BE2C (cell line): ENCODE data around the gene A1BG.

Experiments used
- DNase-seq: peaks from one replicate; pipeline ENCODE4 v3.0.0-alpha.2; 2020
- H3K27me3 ChIP-seq: fragments of 250-450 bp; sonication (Bioruptor Pico); 2 replicates; pipeline ENCODE4 v1.5.1; 2020; ENCODE audit warnings: mild to moderate bottlenecking
- H3K36me3 ChIP-seq: fragments of 250-450 bp; sonication (Bioruptor Pico); 2 replicates; pipeline ENCODE4 v1.5.1; 2020; ENCODE audit warnings: mild to moderate bottlenecking
- H3K4me1 ChIP-seq: fragments of 250-450 bp; sonication (Bioruptor Pico); 2 replicates; pipeline ENCODE4 v1.5.1; 2020
- H3K4me3 ChIP-seq: 2 replicates; pipeline ENCODE4 v1.5.1; 2011; ENCODE audit warnings: low read depth, low read length
- H3K9me3 ChIP-seq: fragments of 250-450 bp; sonication (Bioruptor Pico); 2 replicates; pipeline ENCODE4 v1.5.1; 2020
- TF ChIP-seq, protein P1 (sequence below): IDR thresholded peaks from 2 replicates; pipeline ENCODE4 v1.5.1; 2012; ENCODE audit warnings: mild to moderate bottlenecking, low read depth, low read length

Gene A1BG

DNA sequence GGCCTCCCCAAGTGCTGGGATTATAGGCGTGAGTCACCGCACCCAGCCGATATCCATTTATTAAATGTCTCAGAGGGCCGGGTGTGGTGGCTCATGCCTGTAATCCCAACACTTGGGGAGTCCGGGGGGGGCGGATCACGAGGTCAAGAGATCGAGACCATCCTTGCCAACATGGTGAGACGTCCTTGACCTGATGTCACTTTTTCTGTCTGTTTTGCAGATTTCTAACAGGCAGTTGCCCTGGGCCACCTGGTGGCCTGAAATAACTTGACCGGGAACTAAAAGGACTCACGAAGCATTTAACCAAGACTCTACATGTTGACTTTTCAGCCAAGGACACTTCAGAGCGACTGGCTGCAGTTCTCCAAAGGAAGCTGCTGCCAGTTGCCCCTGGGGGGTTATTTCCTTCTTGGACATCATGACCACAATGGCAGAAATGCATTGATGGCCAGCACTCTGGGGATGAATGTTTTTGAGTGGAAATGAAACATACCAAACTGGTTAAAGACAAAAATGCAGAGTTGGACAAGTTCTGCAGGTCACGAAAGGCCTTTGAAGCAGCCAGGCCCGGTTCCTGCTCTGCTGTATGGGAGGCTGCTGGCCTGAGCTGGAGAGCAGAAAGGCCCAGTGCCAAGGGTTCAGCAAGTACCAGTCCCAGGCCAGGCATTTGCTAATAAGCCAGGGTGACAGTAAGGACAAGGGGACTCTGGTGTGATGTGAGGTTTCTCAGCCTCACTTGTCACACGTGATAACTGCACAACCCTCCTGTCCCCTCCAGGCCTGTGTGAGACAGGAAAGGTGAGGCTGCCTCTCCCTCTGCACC, 19.2 kb upstream of the A1BG start:
- Histone ChIP-seq H3K27me3 (no peaks in the 10 kb centered on the region), H3K9me3 (no peaks in the 10 kb centered on the region; the same call in 1 of the 2 replicates), H3K4me3 (no peak overlapping the region), H3K4me1 (no peaks in the 10 kb centered on the region), H3K36me3 (no peaks in the 10 kb centered on the region)
- no peak for DNase-seq
- TF ChIP-seq, protein P1, sequence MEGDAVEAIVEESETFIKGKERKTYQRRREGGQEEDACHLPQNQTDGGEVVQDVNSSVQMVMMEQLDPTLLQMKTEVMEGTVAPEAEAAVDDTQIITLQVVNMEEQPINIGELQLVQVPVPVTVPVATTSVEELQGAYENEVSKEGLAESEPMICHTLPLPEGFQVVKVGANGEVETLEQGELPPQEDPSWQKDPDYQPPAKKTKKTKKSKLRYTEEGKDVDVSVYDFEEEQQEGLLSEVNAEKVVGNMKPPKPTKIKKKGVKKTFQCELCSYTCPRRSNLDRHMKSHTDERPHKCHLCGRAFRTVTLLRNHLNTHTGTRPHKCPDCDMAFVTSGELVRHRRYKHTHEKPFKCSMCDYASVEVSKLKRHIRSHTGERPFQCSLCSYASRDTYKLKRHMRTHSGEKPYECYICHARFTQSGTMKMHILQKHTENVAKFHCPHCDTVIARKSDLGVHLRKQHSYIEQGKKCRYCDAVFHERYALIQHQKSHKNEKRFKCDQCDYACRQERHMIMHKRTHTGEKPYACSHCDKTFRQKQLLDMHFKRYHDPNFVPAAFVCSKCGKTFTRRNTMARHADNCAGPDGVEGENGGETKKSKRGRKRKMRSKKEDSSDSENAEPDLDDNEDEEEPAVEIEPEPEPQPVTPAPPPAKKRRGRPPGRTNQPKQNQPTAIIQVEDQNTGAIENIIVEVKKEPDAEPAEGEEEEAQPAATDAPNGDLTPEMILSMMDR: no peak

- no peaks in the 10 kb centered on the region; the same call in 1 of the 2 replicates for H3K9me3 ChIP-seq
- DNase-seq: no peak
- H3K4me3 ChIP-seq: no peak overlapping the region
- H3K36me3 ChIP-seq: no peaks in the 10 kb centered on the region
- H3K27me3 ChIP-seq: no peaks in the 10 kb centered on the region
- H3K4me1 ChIP-seq: no peaks in the 10 kb centered on the region
- TF ChIP-seq, protein P1: no peak
Measured at GRCh38 chr19:58368561-58369360, 15.5 kb upstream of the A1BG start.

- DNase-seq: no peak
- Histone ChIP-seq H3K27me3 (no peaks in the 10 kb centered on the region), H3K36me3 (no peaks in the 10 kb centered on the region), H3K9me3 (no peaks in the 10 kb centered on the region), H3K4me1 (no peaks in the 10 kb centered on the region), H3K4me3 (no peak overlapping the region)
- TF ChIP-seq, protein P1: no peak
Measured at GRCh38 chr19:58367698-58368454, 14.6 kb upstream of the A1BG start.

DNA sequence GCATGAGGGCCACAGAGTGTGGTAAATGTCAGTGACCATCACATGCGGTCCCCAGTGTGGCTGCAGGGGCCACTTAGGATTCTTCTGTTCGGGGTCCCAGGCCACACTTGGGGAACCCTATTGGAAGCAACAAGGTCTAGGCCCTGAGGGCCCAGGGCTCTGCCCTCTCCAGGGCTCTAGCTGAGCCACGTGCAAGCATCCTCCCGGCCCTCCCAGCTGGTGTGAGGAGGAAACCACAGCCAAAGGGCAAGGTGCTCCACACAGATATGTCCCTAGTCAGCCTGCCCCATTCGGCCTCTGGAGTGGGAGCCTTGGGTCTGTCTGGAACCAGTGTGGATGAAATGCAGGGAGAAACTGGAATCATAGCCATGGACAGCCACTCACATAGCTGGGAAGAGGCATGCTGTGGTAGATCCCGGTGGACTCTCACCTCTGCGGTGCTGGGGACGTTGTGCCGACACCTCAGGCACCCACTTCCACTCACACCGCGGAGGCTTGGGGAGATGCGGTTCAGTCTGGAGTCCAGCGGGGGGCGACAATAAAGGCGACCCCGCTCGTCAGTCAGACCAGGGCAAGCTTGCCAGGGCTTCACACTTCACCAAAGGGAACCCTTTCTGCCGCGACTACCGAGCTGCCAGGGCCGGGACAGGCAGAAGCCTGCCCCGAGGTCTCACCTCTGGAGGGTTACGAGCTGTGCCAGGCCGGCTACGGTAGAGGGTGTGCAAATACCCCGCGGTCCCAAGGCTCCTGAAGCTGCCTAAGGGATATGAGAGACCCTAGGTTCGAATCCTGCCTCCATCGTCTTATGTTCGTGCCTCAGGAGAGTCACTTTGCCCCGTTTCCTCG, 13.5 kb upstream of the A1BG start:
- H3K4me3 ChIP-seq: no peak overlapping the region
- H3K27me3 ChIP-seq: no peaks in the 10 kb centered on the region
- no peak for DNase-seq
- H3K4me1 ChIP-seq: no peaks in the 10 kb centered on the region
- TF ChIP-seq, protein P1: no peak
- no peaks in the 10 kb centered on the region for H3K36me3 ChIP-seq
- H3K9me3 ChIP-seq: no peaks in the 10 kb centered on the region

- Histone ChIP-seq H3K4me3 (no peak overlapping the region), H3K4me1 (no peaks in the 10 kb centered on the region), H3K36me3 (no peaks in the 10 kb centered on the region), H3K9me3 (no peaks in the 10 kb centered on the region), H3K27me3 (no peaks in the 10 kb centered on the region)
- TF ChIP-seq, protein P1: no peak
- no peak for DNase-seq
Measured at GRCh38 chr19:58364146-58364545, 10.9 kb upstream of the A1BG start.
